H1 (cell line): Measurements from ENCODE around the gene TNS2.

ENCODE experiments used
- EP300 ChIP-seq, 2 experiments: IDR thresholded peaks; 1 replicate in 1 of 2; 2 replicates in 1 of 2; pipeline ENCODE4 v1.6.1; 2011 to 2012; ENCODE audit warnings: low read depth in 2 of 2, low read length in 2 of 2, mild to moderate bottlenecking in 2 of 2, borderline replicate concordance in 1 of 2, inconsistent platforms in 1 of 2, moderate library complexity in 1 of 2
- EZH2 ChIP-seq: fragments of 200-600 bp; sonication (generic); IDR thresholded peaks from 2 replicates; pipeline ENCODE4 v1.7.1; 2012; ENCODE audit warnings: low read depth, mild to moderate bottlenecking, moderate library complexity, low read length, inconsistent platforms; ENCODE audit not compliant: severe bottlenecking
- HDAC2 ChIP-seq, 2 experiments: fragments of 300-600 bp in 1 of 2; sonication (generic) in 1 of 2; IDR thresholded peaks; 2 replicates each; pipeline ENCODE4 v1.6.1; 2011 to 2012; ENCODE audit warnings: low read depth in 2 of 2, low read length in 2 of 2, mild to moderate bottlenecking in 2 of 2, moderate library complexity in 2 of 2, borderline replicate concordance in 1 of 2, inconsistent platforms in 1 of 2
- POLR2A ChIP-seq, 2 experiments: IDR thresholded peaks; 1 replicate in 1 of 2; 2 replicates in 1 of 2; pipeline ENCODE4 v1.6.1; 2011; ENCODE audit warnings: low read depth in 2 of 2, low read length in 2 of 2, mild to moderate bottlenecking in 2 of 2; ENCODE audit errors: control extremely low read depth in 1 of 2
- RFX5 ChIP-seq: IDR thresholded peaks from 2 replicates; pipeline ENCODE4 v1.6.1; 2011; ENCODE audit warnings: low read depth, low read length, improper control_type of control experiment, borderline replicate concordance
- RNF2 ChIP-seq: fragments of 200-900, 300-1000 bp; sonication (generic); IDR thresholded peaks from 2 replicates; pipeline ENCODE4 v1.7.1; 2016; ENCODE audit warnings: borderline replicate concordance, low read depth, mild to moderate bottlenecking, antibody characterized with exemption, low read length; ENCODE audit not compliant: poor library complexity, severe bottlenecking; ENCODE audit errors: missing control alignments
- SIX5 ChIP-seq: IDR thresholded peaks from 2 replicates; pipeline ENCODE4 v1.6.1; 2011; ENCODE audit warnings: mild to moderate bottlenecking, low read depth, low read length
- YY1 ChIP-seq: IDR thresholded peaks from 2 replicates; pipeline ENCODE4 v1.6.1; 2011; ENCODE audit warnings: low read depth, mild to moderate bottlenecking, low read length
- TF ChIP-seq, protein P1 (sequence below): IDR thresholded peaks from 2 replicates; pipeline ENCODE4 v1.6.1; 2012; ENCODE audit warnings: inconsistent platforms
- TF ChIP-seq, protein P2 (sequence below), 3 experiments: IDR thresholded peaks; 1 replicate in 2 of 3; 2 replicates in 1 of 3; pipeline versions ENCODE4 v1.5.1 to v1.6.1; 2011; ENCODE audit warnings: low read length in 3 of 3, mild to moderate bottlenecking in 3 of 3, inconsistent platforms in 2 of 3, low read depth in 1 of 3, moderate library complexity in 1 of 3; ENCODE audit not compliant: insufficient read depth in 1 of 3; ENCODE audit errors: control extremely low read depth in 1 of 3

DNA sequence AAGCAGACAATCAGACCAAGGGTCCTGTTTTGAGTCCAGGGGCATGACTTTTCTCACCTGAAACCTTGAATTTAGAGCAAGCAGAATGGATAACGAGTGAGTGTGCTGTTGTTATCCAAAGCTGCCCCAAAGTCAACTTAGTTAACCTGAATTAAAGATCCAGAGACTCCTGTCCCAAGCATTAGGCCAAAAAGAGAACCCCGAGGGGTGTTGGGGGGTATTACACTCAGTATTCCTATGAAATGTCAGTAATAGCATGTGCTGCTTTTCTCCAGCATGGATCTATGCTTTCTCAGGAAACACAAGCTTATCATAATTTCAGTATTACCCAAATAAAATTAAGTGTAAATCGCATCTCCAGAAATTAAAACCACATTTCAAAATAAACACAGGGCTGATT lies 24.6 kb upstream of the TNS2 start:
- TF ChIP-seq RNF2 (no peak), RFX5 (no peak), EZH2 (no peak), POLR2A (IDR thresholded peaks at IDR 0.05; ENCODE audit: control extremely low read depth in 1 of 2, low read depth in 2 of 2, low read length in 2 of 2) (no peak), YY1 (no peak), HDAC2 (IDR thresholded peaks at IDR 0.05; ENCODE audit: borderline replicate concordance in 1 of 2, low read depth in 2 of 2, low read length in 2 of 2) (no peak), EP300 (IDR thresholded peaks at IDR 0.05; ENCODE audit: borderline replicate concordance in 1 of 2, low read depth in 2 of 2, low read length in 2 of 2) (no peak), SIX5 (no peak)
- TF ChIP-seq, protein P1, sequence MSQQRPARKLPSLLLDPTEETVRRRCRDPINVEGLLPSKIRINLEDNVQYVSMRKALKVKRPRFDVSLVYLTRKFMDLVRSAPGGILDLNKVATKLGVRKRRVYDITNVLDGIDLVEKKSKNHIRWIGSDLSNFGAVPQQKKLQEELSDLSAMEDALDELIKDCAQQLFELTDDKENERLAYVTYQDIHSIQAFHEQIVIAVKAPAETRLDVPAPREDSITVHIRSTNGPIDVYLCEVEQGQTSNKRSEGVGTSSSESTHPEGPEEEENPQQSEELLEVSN, result no peak
- TF ChIP-seq, protein P2, sequence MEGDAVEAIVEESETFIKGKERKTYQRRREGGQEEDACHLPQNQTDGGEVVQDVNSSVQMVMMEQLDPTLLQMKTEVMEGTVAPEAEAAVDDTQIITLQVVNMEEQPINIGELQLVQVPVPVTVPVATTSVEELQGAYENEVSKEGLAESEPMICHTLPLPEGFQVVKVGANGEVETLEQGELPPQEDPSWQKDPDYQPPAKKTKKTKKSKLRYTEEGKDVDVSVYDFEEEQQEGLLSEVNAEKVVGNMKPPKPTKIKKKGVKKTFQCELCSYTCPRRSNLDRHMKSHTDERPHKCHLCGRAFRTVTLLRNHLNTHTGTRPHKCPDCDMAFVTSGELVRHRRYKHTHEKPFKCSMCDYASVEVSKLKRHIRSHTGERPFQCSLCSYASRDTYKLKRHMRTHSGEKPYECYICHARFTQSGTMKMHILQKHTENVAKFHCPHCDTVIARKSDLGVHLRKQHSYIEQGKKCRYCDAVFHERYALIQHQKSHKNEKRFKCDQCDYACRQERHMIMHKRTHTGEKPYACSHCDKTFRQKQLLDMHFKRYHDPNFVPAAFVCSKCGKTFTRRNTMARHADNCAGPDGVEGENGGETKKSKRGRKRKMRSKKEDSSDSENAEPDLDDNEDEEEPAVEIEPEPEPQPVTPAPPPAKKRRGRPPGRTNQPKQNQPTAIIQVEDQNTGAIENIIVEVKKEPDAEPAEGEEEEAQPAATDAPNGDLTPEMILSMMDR (IDR thresholded peaks at IDR 0.05; ENCODE audit: control extremely low read depth in 1 of 3, insufficient read depth in 1 of 3, low read depth in 1 of 3, low read length in 3 of 3), result no peak
